Mesenteric fat pad (tissue), 1 donor: ENCODE data around the gene TLN1. TPM values are rescaled to one million over a fixed set of nuclear protein-coding genes. Genes with fewer than 3 reads are reported as not detected.

ENCODE experiments used
- DNase-seq: peaks from one replicate; pipeline ENCODE4 v3.0.0-alpha.2; 2020; ENCODE audit warnings: low spot score
- microRNA-seq: library from miRNA; unstranded; fragments of <30 nt; microRNA quantifications from one replicate; pipeline ENCODE4 v1.2.0, GENCODE V29; 2020; ENCODE audit warnings: borderline number of aligned reads
- total RNA-seq: library from RNA; stranded (reverse); fragmentation: NEBNext Ultra II Directional; extraction: Animal tissue kit (Norgen Biotek cat#: 25700); gene quantifications from one replicate; pipeline ENCODE4 v1.2.1, GENCODE V29; 2021
- donor health status: DM: yes; HTN: yes; CAD: no.

The TLN1 gene
- total RNA-seq, 1 donor from 2014 or later = 622 TPM

- DNase-seq = no peak
These were observed 81.4 kb downstream of the TLN1 start, which contains the start of gene SIT1 for GRCh38 chr9:35650341-35651158. Gene SIT1 (minus strand): TSS chr9:35650931. CDS start chr9:35650853, 78 bp downstream.

- DNase-seq = no peak
These were observed 82.3 kb downstream of the TLN1 start for GRCh38 chr9:35649431-35650340.

Small RNA genes lying within 50 kb of the gene (microRNA-seq; reads per million reads assigned to microRNA genes)
- not detected for gene MIR6852
- not detected for gene MIR6853

Other genes starting within 250 kb of the TLN1 start
- 40.2 TPM for gene RUSC2, start 242.1 kb downstream of the TLN1 start, total RNA-seq
- gene TESK1, start 126.9 kb downstream of the TLN1 start, total RNA-seq = 94.4 TPM
- gene CD72, start 113.8 kb downstream of the TLN1 start, total RNA-seq = 7.0 TPM
- 1.3 TPM for gene SIT1, start 81.3 kb downstream of the TLN1 start, total RNA-seq
- gene RMRP, start 74.2 kb downstream of the TLN1 start, total RNA-seq = 19,106 TPM
- 103 TPM for gene CCDC107, start 73.9 kb downstream of the TLN1 start, total RNA-seq
- gene ARHGEF39, start 67.0 kb downstream of the TLN1 start, total RNA-seq = 0.58 TPM
- gene CA9, start 58.3 kb downstream of the TLN1 start, total RNA-seq = not detected
- 244 TPM for gene TPM2, start 42.3 kb downstream of the TLN1 start, total RNA-seq
- 42.5 TPM for gene CREB3, start 471 bp upstream of the TLN1 start, total RNA-seq
- 54.5 TPM for gene GBA2, start 17.0 kb upstream of the TLN1 start, total RNA-seq
- 25.0 TPM for gene RGP1, start 17.1 kb upstream of the TLN1 start, total RNA-seq
- not detected for gene MSMP, start 22.1 kb upstream of the TLN1 start, total RNA-seq
- gene NPR2, start 59.4 kb upstream of the TLN1 start, total RNA-seq = 23.2 TPM
- 0.61 TPM for gene SPAG8, start 80.1 kb upstream of the TLN1 start, total RNA-seq
- gene HINT2, start 82.8 kb upstream of the TLN1 start, total RNA-seq = 42.7 TPM
- not detected for gene FAM221B, start 96.5 kb upstream of the TLN1 start, total RNA-seq
- gene TMEM8B, start 97.0 kb upstream of the TLN1 start, total RNA-seq = 6.7 TPM
- not detected for gene OR13J1, start 138.2 kb upstream of the TLN1 start, total RNA-seq
- 5.2 TPM for gene HRCT1, start 174.0 kb upstream of the TLN1 start, total RNA-seq
- gene SPAAR, start 177.3 kb upstream of the TLN1 start, total RNA-seq = 25.3 TPM
- gene OR2S2, start 226.0 kb upstream of the TLN1 start, total RNA-seq = not detected